Measurements from ENCODE around the gene ATP6AP1. TPM values are rescaled to one million over a fixed set of nuclear protein-coding genes. Genes with fewer than 3 reads are reported as not detected.

Gene ATP6AP1
- total RNA-seq, 1 experiment from 2014 or later = 221 TPM

DNA sequence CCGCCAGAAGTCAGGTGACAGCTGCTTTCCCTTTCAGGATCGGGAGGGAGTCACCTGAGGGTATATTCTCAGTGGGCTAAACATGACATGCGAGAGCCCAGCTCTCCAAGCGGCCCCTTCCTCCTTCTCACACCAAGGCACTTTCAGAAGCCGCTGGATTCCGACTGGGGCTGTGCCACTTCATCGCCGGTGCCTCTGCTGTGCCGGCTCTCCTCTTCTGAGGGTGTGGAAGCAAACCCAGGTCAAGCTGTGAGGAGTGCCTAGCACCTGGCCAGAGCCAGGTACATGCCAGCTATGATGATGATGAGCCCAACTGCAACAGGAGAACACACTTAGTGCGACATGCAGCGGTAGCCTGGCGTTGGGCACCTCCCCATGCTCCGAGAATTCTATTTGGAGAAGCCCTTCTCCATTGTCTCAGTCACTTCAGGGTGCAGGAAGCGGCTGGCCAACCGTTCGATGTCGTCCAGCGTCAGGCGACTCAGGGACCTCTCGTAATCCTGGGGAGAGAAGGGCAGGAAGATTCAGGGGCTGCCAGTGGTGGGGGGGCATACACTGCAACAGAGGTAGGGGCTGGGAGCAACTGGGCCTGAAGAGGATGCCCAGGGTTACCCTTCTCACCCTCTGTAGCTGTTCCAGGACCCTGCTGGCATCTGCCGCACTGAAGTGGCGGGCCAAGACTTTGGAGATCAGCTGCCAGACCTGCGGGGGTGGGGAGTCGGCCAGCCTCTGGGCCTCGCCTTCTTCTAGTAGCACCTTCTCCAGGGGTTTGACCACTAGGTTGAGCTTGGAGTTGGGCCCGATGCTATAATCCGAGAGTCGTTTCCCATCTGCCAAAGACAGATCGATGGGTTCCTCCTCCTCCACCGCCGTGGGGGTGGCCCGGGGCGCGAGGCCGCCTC lies 56.9 kb downstream of the ATP6AP1 start:
- Histone ChIP-seq H3K4me1 (ENCODE audit: control insufficient read depth, insufficient read depth, low read length) (peaks cover 28% of the 10 kb centered on the region), H3K4me3 (ENCODE audit: low read depth in 2 of 2, low read length in 2 of 2) (peak overlapping the region; percentile 63 to 71), H3K27me3 (ENCODE audit: control insufficient read depth, insufficient read depth, low read length) (no peaks in the 10 kb centered on the region), H3K9me3 (ENCODE audit: control insufficient read depth, insufficient read depth, low read depth, low read length) (no peaks in the 10 kb centered on the region), H3K27ac (ENCODE audit: low read length) (peak overlapping the region; percentile 78), H3K36me3 (ENCODE audit: control insufficient read depth, insufficient read depth, low read length) (no peaks in the 10 kb centered on the region)
- no TSS peak for BruUV-seq (replicated peaks)
- TF ChIP-seq, protein P1, sequence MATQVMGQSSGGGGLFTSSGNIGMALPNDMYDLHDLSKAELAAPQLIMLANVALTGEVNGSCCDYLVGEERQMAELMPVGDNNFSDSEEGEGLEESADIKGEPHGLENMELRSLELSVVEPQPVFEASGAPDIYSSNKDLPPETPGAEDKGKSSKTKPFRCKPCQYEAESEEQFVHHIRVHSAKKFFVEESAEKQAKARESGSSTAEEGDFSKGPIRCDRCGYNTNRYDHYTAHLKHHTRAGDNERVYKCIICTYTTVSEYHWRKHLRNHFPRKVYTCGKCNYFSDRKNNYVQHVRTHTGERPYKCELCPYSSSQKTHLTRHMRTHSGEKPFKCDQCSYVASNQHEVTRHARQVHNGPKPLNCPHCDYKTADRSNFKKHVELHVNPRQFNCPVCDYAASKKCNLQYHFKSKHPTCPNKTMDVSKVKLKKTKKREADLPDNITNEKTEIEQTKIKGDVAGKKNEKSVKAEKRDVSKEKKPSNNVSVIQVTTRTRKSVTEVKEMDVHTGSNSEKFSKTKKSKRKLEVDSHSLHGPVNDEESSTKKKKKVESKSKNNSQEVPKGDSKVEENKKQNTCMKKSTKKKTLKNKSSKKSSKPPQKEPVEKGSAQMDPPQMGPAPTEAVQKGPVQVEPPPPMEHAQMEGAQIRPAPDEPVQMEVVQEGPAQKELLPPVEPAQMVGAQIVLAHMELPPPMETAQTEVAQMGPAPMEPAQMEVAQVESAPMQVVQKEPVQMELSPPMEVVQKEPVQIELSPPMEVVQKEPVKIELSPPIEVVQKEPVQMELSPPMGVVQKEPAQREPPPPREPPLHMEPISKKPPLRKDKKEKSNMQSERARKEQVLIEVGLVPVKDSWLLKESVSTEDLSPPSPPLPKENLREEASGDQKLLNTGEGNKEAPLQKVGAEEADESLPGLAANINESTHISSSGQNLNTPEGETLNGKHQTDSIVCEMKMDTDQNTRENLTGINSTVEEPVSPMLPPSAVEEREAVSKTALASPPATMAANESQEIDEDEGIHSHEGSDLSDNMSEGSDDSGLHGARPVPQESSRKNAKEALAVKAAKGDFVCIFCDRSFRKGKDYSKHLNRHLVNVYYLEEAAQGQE (IDR thresholded peaks at IDR 0.05; ENCODE audit: insufficient read depth in 1 of 2, low read depth in 2 of 2, low read length in 1 of 2) = no peak
- no peak for TF ChIP-seq POLR2AphosphoS5 (IDR thresholded peaks at IDR 0.05; ENCODE audit: low read depth, low read length)
- TF ChIP-seq TCF7L2 (IDR thresholded peaks at IDR 0.05; ENCODE audit: low read depth, low read length) = no peak
- no peak for TF ChIP-seq CTCF (IDR thresholded peaks at IDR 0.05)
- no peak for TF ChIP-seq SIN3A (IDR thresholded peaks at IDR 0.05; ENCODE audit: borderline replicate concordance, insufficient read depth, low read depth, low read length)
- ChIA-PET CTCF (no interaction called here), POLR2A (no interaction called here)
- intact Hi-C loops (cut with micrococcal nuclease; ENCODE audit: unreplicated experiment) (no loop called here), in situ Hi-C loops (cut with HindIII; ENCODE audit: low pct_unique_long_range_greater_than_20kb, low sequenced_read_pairs) (no loop called here)
- DNase-seq (ENCODE audit: low read depth, low spot score) = no peak
- ATAC-seq = no peak

GRCh38 chrX:154486052-154486395 lies 57.5 kb downstream of the ATP6AP1 start:
- TF ChIP-seq TCF7L2 (IDR thresholded peaks at IDR 0.05; ENCODE audit: low read depth, low read length) (no peak), SIN3A (IDR thresholded peaks at IDR 0.05; ENCODE audit: borderline replicate concordance, insufficient read depth, low read depth, low read length) (no peak), CTCF (IDR thresholded peaks at IDR 0.05) (no peak), POLR2AphosphoS5 (IDR thresholded peaks at IDR 0.05; ENCODE audit: low read depth, low read length) (no peak)
- TF ChIP-seq, protein P1 (IDR thresholded peaks at IDR 0.05; ENCODE audit: insufficient read depth in 1 of 2, low read depth in 2 of 2, low read length in 1 of 2) = no peak
- peak; percentile 0; the same call in 1 of the 2 replicates for ATAC-seq
- intact Hi-C loops (cut with micrococcal nuclease; ENCODE audit: unreplicated experiment) = no loop called here
- Histone ChIP-seq H3K27ac (ENCODE audit: low read length) (peak overlapping the region; percentile 78), H3K36me3 (ENCODE audit: control insufficient read depth, insufficient read depth, low read length) (no peaks in the 10 kb centered on the region), H3K27me3 (ENCODE audit: control insufficient read depth, insufficient read depth, low read length) (no peaks in the 10 kb centered on the region), H3K4me3 (ENCODE audit: low read depth in 2 of 2, low read length in 2 of 2) (peak overlapping the region; percentile 63 to 71), H3K9me3 (ENCODE audit: control insufficient read depth, insufficient read depth, low read depth, low read length) (no peaks in the 10 kb centered on the region), H3K4me1 (ENCODE audit: control insufficient read depth, insufficient read depth, low read length) (peaks cover 28% of the 10 kb centered on the region)
- BruUV-seq (replicated peaks) = no TSS peak
- DNase-seq (ENCODE audit: low read depth, low spot score) = no peak
- ChIA-PET CTCF (no interaction called here), POLR2A (no interaction called here)
- in situ Hi-C loops (cut with HindIII; ENCODE audit: low pct_unique_long_range_greater_than_20kb, low sequenced_read_pairs) = no loop called here
